Measurements from ENCODE around the gene ETS2. TPM values are rescaled to one million over a fixed set of nuclear protein-coding genes. Genes with fewer than 3 reads are reported as not detected.

The ETS2 gene
- total RNA-seq, 1 donor from 2014 or later = 22.4 TPM

DNA sequence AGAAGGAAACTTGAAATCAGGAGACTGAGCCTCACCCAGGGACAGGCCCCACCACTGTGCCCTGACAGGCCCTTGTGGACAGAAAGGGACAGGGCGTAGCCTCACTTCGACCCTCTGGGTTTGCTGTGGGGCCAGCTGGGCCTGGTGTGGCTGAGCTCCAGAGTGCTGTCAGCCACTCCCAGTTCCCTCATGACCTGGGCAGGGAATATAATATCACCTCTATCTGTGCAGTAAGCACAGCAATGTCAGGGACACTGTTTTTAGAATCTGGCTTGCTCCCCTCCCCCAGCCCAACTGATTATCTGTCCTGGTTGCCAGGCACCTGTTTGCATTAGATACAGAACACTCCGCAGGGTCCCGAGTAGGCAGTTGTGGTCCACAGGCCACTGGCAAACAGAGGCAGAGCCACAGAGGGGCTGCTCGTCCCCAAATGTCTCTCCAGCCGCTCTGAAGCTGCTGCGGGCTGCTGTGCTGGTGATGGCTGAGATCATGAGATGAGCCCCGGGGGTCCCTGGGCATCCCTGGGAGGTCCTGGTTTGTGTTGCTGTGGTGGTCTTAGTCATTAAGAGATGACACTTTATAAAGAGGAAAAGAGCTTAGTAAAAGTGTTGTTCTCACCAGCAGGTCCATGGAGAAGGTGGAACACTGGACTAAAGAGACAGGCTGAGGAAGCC lies 51.6 kb downstream of the ETS2 start:
- no peak for DNase-seq (ENCODE audit: low spot score)
- H3K9me3 Mint-ChIP-seq = peaks cover 7% of the 10 kb centered on the region
- Histone ChIP-seq H3K9me3 (ENCODE audit: low read depth) (no peaks in the 10 kb centered on the region), H4K20me1 (ENCODE audit: low read depth) (no peaks in the 10 kb centered on the region), H3K36me3 (no peaks in the 10 kb centered on the region), H3F3A (ENCODE audit: low read depth) (no peaks in the 10 kb centered on the region), H3K4me1 (no peaks in the 10 kb centered on the region), H2AFZ (replicated peaks) (no peak overlapping the region), H3K4me2 (no peak overlapping the region), H3K4me3 (no peak overlapping the region), H3K27me3 (no peaks in the 10 kb centered on the region), H3K27ac (no peak overlapping the region), H3K9ac (no peak overlapping the region), H3K79me2 (ENCODE audit: low read depth) (no peaks in the 10 kb centered on the region)
- no peak overlapping the region for H3K27ac Mint-ChIP-seq
- no peak overlapping the region for H3K4me3 Mint-ChIP-seq
- no peaks in the 10 kb centered on the region for H3K36me3 Mint-ChIP-seq
- peaks cover 22% of the 10 kb centered on the region for H3K4me1 Mint-ChIP-seq
- no peaks in the 10 kb centered on the region for H3K27me3 Mint-ChIP-seq (ENCODE audit: insufficient read depth, low read depth)
- TF ChIP-seq, protein P1, sequence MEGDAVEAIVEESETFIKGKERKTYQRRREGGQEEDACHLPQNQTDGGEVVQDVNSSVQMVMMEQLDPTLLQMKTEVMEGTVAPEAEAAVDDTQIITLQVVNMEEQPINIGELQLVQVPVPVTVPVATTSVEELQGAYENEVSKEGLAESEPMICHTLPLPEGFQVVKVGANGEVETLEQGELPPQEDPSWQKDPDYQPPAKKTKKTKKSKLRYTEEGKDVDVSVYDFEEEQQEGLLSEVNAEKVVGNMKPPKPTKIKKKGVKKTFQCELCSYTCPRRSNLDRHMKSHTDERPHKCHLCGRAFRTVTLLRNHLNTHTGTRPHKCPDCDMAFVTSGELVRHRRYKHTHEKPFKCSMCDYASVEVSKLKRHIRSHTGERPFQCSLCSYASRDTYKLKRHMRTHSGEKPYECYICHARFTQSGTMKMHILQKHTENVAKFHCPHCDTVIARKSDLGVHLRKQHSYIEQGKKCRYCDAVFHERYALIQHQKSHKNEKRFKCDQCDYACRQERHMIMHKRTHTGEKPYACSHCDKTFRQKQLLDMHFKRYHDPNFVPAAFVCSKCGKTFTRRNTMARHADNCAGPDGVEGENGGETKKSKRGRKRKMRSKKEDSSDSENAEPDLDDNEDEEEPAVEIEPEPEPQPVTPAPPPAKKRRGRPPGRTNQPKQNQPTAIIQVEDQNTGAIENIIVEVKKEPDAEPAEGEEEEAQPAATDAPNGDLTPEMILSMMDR (IDR thresholded peaks at IDR 0.05) = no peak
- TF ChIP-seq EZH2phosphoT487 (IDR thresholded peaks at IDR 0.05) (no peak), EZH2 (IDR thresholded peaks at IDR 0.05) (no peak)

DNA sequence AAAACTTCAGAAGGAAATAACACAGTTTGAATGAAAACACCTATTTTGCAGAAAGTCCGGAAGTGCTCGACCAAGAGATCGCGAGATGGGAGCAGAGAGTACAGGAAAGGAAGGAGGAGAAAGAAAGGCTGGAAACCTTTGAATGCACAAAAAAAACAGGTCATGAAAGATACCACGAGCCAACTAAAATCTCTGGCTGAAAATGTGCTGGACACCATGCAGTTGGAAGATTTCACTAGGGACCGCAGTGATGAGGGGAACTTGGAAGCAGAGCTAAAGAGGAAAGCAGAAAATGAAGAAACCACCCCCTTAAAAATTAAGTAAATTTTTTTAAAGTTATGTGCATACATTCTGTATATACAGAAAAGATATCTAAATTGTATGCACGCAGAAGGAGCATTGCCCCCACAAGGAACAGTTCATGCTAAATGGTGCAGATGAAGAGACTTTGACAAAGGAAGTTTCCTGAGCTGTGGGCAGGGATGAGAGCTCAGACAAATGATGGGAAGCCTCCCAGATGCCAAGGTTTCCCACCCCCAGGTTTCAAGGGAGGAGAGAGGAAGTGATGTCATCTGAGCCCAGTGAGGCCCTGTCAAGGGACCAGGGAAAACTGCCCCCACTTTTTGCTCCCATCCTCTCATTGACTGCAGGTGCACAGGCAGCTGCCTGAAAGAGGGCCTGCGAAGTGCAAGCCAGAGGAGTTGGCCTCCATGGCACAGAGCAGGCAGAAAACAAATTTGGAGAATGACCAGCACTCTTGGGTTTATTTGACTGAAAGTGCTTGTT lies 52.5 kb downstream of the ETS2 start:
- no peak overlapping the region for H2AFZ ChIP-seq (replicated peaks)
- H3K4me3 ChIP-seq = no peak overlapping the region
- Mint-ChIP-seq H3K9me3 (peaks cover 7% of the 10 kb centered on the region), H3K36me3 (no peaks in the 10 kb centered on the region), H3K27ac (no peak overlapping the region), H3K4me3 (no peak overlapping the region), H3K27me3 (ENCODE audit: insufficient read depth, low read depth) (no peaks in the 10 kb centered on the region), H3K4me1 (peaks cover 22% of the 10 kb centered on the region)
- no peaks in the 10 kb centered on the region for H3K9me3 ChIP-seq (ENCODE audit: low read depth)
- no peak overlapping the region for H3K27ac ChIP-seq
- H4K20me1 ChIP-seq (ENCODE audit: low read depth) = no peaks in the 10 kb centered on the region
- TF ChIP-seq EZH2phosphoT487 (IDR thresholded peaks at IDR 0.05) (no peak), EZH2 (IDR thresholded peaks at IDR 0.05) (no peak)
- TF ChIP-seq, protein P1 (IDR thresholded peaks at IDR 0.05) = no peak
- no peaks in the 10 kb centered on the region for H3K27me3 ChIP-seq
- H3K79me2 ChIP-seq (ENCODE audit: low read depth) = no peaks in the 10 kb centered on the region
- no peak for DNase-seq (ENCODE audit: low spot score)
- H3K4me2 ChIP-seq = no peak overlapping the region
- H3K4me1 ChIP-seq = no peaks in the 10 kb centered on the region
- no peak overlapping the region for H3K9ac ChIP-seq
- no peaks in the 10 kb centered on the region for H3K36me3 ChIP-seq
- H3F3A ChIP-seq (ENCODE audit: low read depth) = no peaks in the 10 kb centered on the region

DNA sequence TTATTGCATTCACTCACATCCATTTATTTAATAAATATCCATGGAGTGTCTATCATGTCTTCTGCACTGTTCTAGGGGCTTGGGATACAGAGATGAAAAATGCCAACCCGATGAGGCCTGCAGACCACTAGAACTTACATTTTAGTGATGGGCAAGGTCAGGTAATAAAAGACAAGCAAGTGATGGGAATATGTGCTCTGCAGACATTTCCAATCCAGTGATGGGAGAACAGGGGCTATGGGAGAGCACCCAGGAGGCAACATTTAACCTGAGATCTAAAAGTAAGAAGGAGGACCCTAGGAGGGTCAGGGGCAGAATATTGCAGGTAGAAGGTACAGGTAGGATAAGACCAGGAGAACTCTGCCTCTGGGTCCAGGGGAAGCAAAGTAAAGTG lies 53.1 kb downstream of the ETS2 start:
- Histone ChIP-seq H3K9ac (no peak overlapping the region), H3K27me3 (no peaks in the 10 kb centered on the region), H3K4me2 (no peak overlapping the region), H3K36me3 (no peaks in the 10 kb centered on the region), H3F3A (ENCODE audit: low read depth) (no peaks in the 10 kb centered on the region), H3K4me3 (no peak overlapping the region), H3K27ac (no peak overlapping the region), H4K20me1 (ENCODE audit: low read depth) (no peaks in the 10 kb centered on the region), H3K79me2 (ENCODE audit: low read depth) (no peaks in the 10 kb centered on the region), H3K4me1 (no peaks in the 10 kb centered on the region), H3K9me3 (ENCODE audit: low read depth) (no peaks in the 10 kb centered on the region), H2AFZ (replicated peaks) (no peak overlapping the region)
- no peak overlapping the region for H3K27ac Mint-ChIP-seq
- TF ChIP-seq, protein P1 (IDR thresholded peaks at IDR 0.05) = no peak
- no peak for TF ChIP-seq EZH2phosphoT487 (IDR thresholded peaks at IDR 0.05)
- no peak for TF ChIP-seq EZH2 (IDR thresholded peaks at IDR 0.05)
- H3K4me3 Mint-ChIP-seq = no peak overlapping the region
- H3K4me1 Mint-ChIP-seq = peaks cover 22% of the 10 kb centered on the region
- H3K36me3 Mint-ChIP-seq = no peaks in the 10 kb centered on the region
- H3K9me3 Mint-ChIP-seq = peaks cover 7% of the 10 kb centered on the region
- H3K27me3 Mint-ChIP-seq (ENCODE audit: insufficient read depth, low read depth) = no peaks in the 10 kb centered on the region
- no peak for DNase-seq (ENCODE audit: low spot score)
